OCI-LY1 (cell line): ENCODE data around the gene E2F4.

Experiments used
- H2AFZ ChIP-seq: fragments of 200-600 bp; sonication (generic), shearing (Covaris generic); 2 replicates; pipeline ENCODE4 v1.6.0; 2014; ENCODE audit warnings: antibody characterized with exemption, mild to moderate bottlenecking, low read length
- H3F3A ChIP-seq: fragments of 200-600 bp; sonication (generic), shearing (Covaris generic); 2 replicates; pipeline ENCODE4 v1.6.0; 2014; ENCODE audit warnings: mild to moderate bottlenecking, antibody characterized with exemption, low read length, moderate library complexity; ENCODE audit not compliant: insufficient read depth
- H3K27ac ChIP-seq: fragments of 200-600 bp; sonication (generic); 2 replicates; pipeline ENCODE4 v1.5.1; 2014; ENCODE audit warnings: low read length, mixed run types, mild to moderate bottlenecking, low read depth; ENCODE audit not compliant: poor library complexity, severe bottlenecking
- H3K27me3 ChIP-seq: fragments of 200-600 bp; sonication (generic); 2 replicates; pipeline ENCODE4 v1.6.0; 2014; ENCODE audit warnings: antibody characterized with exemption, mild to moderate bottlenecking, low read length, moderate library complexity; ENCODE audit not compliant: insufficient read depth
- H3K36me3 ChIP-seq: fragments of 200-600 bp; sonication (generic); 2 replicates; pipeline ENCODE4 v1.6.1; 2014; ENCODE audit warnings: mild to moderate bottlenecking, antibody characterized with exemption, low read length, moderate library complexity, mixed read lengths; ENCODE audit not compliant: insufficient read depth
- H3K4me1 ChIP-seq: fragments of 200-600 bp; sonication (generic); 2 replicates; pipeline ENCODE4 v1.5.1; 2014; ENCODE audit warnings: mild to moderate bottlenecking, low read length, moderate library complexity; ENCODE audit not compliant: insufficient read depth, severe bottlenecking
- H3K4me2 ChIP-seq: fragments of 200-600 bp; sonication (generic), shearing (Covaris generic); 2 replicates; pipeline ENCODE4 v1.6.1; 2014; ENCODE audit warnings: low read length
- H3K4me3 ChIP-seq: fragments of 200-600 bp; sonication (generic); 2 replicates; pipeline ENCODE4 v1.5.1; 2014; ENCODE audit warnings: low read length, low read depth, mild to moderate bottlenecking, mixed read lengths; ENCODE audit not compliant: poor library complexity, severe bottlenecking
- H3K79me2 ChIP-seq: fragments of 200-600 bp; shearing (Covaris generic); 2 replicates; pipeline ENCODE4 v1.6.1; 2016; ENCODE audit warnings: mixed run types, low read length, mixed read lengths; ENCODE audit not compliant: insufficient read depth
- H3K9ac ChIP-seq: fragments of 200-600 bp; sonication (generic), shearing (Covaris generic); 2 replicates; pipeline ENCODE4 v1.6.1; 2014; ENCODE audit warnings: mild to moderate bottlenecking, low read length, mixed read lengths
- H3K9me2 ChIP-seq: fragments of 200-600 bp; sonication (generic), shearing (Covaris generic); 2 replicates; pipeline ENCODE4 v1.6.1; 2014; ENCODE audit warnings: low read depth, mild to moderate bottlenecking, low read length, mixed read lengths
- H3K9me3 ChIP-seq: fragments of 200-600 bp; shearing (Covaris generic); 2 replicates; pipeline ENCODE4 v1.6.1; 2014; ENCODE audit warnings: low read length, mixed read lengths
- H4K20me1 ChIP-seq: fragments of 200-600 bp; sonication (generic), shearing (Covaris generic); 2 replicates; pipeline ENCODE4 v1.6.0; 2016; ENCODE audit warnings: mild to moderate bottlenecking, low read length; ENCODE audit not compliant: insufficient read depth
- CTCF ChIP-seq: fragments of 200-600 bp; sonication (generic), shearing (Covaris generic); IDR thresholded peaks from 2 replicates; pipeline ENCODE4 v1.5.1; 2017; ENCODE audit warnings: mild to moderate bottlenecking, antibody characterized with exemption, low read length, moderate library complexity, mixed read lengths
- EZH2 ChIP-seq: fragments of 200-600 bp; sonication (generic), shearing (Covaris generic); IDR thresholded peaks from 2 replicates; pipeline ENCODE4 v1.8.0; 2017; ENCODE audit warnings: borderline replicate concordance, mixed run types, mild to moderate bottlenecking, antibody characterized with exemption, low read length, moderate library complexity, mixed read lengths

Gene E2F4

DNA sequence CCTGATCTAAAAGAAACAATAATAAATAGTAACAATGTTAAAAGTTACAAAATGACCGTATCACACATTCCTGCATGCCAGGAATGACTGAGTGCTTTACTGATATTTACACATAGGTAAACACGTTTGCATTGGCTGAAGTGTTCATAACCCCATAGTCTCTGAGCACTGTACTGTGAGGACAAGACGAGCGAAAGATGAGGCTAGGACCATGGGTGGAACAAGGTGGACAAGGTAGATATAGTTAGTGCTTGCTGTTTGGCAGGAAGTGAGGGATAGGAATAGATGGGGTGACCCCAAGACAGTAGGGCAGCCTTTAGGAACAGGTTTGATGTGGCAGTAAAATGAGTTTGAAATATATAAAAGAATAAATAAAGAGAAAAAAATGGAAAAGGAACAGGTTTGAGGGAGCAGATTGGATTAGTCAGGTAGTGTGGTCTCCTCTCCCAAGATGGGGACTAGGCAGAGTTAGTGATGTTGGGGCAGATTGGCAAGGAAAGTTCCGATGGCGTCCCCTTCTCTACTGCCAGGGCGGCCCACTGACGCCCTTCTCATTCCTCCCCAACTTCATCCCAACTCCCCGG, 452 bp upstream of the E2F4 start:
- Histone ChIP-seq H3K4me2 (no peak overlapping the region), H2AFZ (no peak overlapping the region), H3K27ac (no peak overlapping the region), H3F3A (no peaks in the 10 kb centered on the region), H4K20me1 (no peaks in the 10 kb centered on the region), H3K9ac (no peak overlapping the region), H3K9me3 (no peaks in the 10 kb centered on the region), H3K27me3 (no peaks in the 10 kb centered on the region), H3K36me3 (peaks cover 31% of the 10 kb centered on the region), H3K79me2 (peaks cover 16% of the 10 kb centered on the region), H3K4me3 (no peak overlapping the region), H3K9me2 (no peaks in the 10 kb centered on the region), H3K4me1 (peaks cover 15% of the 10 kb centered on the region)
- no peak for TF ChIP-seq EZH2

- no peaks in the 10 kb centered on the region for H3K9me2 ChIP-seq
- peaks cover 16% of the 10 kb centered on the region for H3K79me2 ChIP-seq
- no peaks in the 10 kb centered on the region for H3F3A ChIP-seq
- H3K4me1 ChIP-seq = peaks cover 17% of the 10 kb centered on the region
- H3K27ac ChIP-seq = no peak overlapping the region
- H4K20me1 ChIP-seq = no peaks in the 10 kb centered on the region
- H3K4me3 ChIP-seq = peak overlapping the region; percentile 98
- H3K27me3 ChIP-seq = no peaks in the 10 kb centered on the region
- peaks cover 45% of the 10 kb centered on the region for H3K36me3 ChIP-seq
- peak overlapping the region; percentile 99 for H3K4me2 ChIP-seq
- TF ChIP-seq EZH2 (no peak), CTCF (no peak)
- H2AFZ ChIP-seq = no peak overlapping the region
- no peaks in the 10 kb centered on the region for H3K9me3 ChIP-seq
- peak overlapping the region; percentile 97 for H3K9ac ChIP-seq
Measured at GRCh38 chr16:67192781-67193361, 916 bp downstream of the E2F4 start.

GRCh38 chr16:67193536-67193935, 1.6 kb downstream of the E2F4 start:
- Histone ChIP-seq H3K4me2 (peak overlapping the region; percentile 99), H3K4me1 (peaks cover 23% of the 10 kb centered on the region), H3K27ac (no peak overlapping the region), H3K9me3 (no peaks in the 10 kb centered on the region), H4K20me1 (no peaks in the 10 kb centered on the region), H3K79me2 (peaks cover 16% of the 10 kb centered on the region), H3K36me3 (peaks cover 48% of the 10 kb centered on the region), H3K4me3 (peak overlapping the region; percentile 98), H3F3A (no peaks in the 10 kb centered on the region), H3K9me2 (no peaks in the 10 kb centered on the region), H2AFZ (no peak overlapping the region), H3K27me3 (no peaks in the 10 kb centered on the region), H3K9ac (peak overlapping the region; percentile 97; the same call in 1 of the 2 replicates)
- TF ChIP-seq CTCF = no peak
- no peak for TF ChIP-seq EZH2

DNA sequence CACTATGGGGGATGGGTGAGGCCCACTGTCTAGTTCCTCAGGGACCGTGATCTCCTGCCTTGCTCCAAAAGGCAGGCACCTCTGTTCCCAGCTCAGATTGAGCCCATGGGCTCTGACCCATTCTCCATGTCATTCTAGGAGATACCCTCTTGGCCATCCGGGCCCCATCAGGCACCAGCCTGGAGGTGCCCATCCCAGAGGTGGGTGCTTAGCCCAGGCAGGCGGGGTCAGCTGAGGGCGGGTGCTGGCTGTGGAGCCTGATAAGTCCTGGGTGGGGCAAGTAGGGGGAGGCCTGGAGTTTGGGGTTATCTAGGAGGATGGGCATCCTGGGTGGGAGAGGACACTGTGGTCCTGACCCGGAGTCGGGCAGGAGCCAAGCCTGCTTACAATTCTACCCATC, 2.3 kb downstream of the E2F4 start:
- no peaks in the 10 kb centered on the region for H3F3A ChIP-seq
- peaks cover 52% of the 10 kb centered on the region for H3K36me3 ChIP-seq
- H3K27me3 ChIP-seq = no peaks in the 10 kb centered on the region
- H3K4me3 ChIP-seq = no peak overlapping the region
- H3K4me1 ChIP-seq = peaks cover 30% of the 10 kb centered on the region
- peaks cover 16% of the 10 kb centered on the region for H3K79me2 ChIP-seq
- no peak overlapping the region for H3K4me2 ChIP-seq
- H3K27ac ChIP-seq = no peak overlapping the region
- TF ChIP-seq CTCF = no peak
- TF ChIP-seq EZH2 = no peak
- no peak overlapping the region for H2AFZ ChIP-seq
- no peaks in the 10 kb centered on the region for H3K9me3 ChIP-seq
- no peaks in the 10 kb centered on the region for H4K20me1 ChIP-seq
- H3K9ac ChIP-seq = no peak overlapping the region
- no peaks in the 10 kb centered on the region for H3K9me2 ChIP-seq
